PC-3 (cell line): ENCODE data around the gene CLIC5. TPM values are rescaled to one million over a fixed set of nuclear protein-coding genes. Genes with fewer than 3 reads are reported as not detected.

Experiments
- ATAC-seq: fragments of 200-7000 bp; cut with Tn5 transposase; 2 replicates; pipeline ENCODE4 v1.9.1; 2020; ENCODE audit warnings: mild to moderate bottlenecking, moderate library complexity
- BruUV-seq: library from RNA; stranded (reverse); fragments of 400-500 nt; replicated peaks from 2 replicates; lab custom pipeline; 2021; lab: Mats Ljungman, UMichigan
- CTCF ChIA-PET: fragments of 300-600 bp; sonication (Branson Sonifier 250); formaldehyde crosslinking; loops from one replicate; lab custom pipeline; 2022; ENCODE audit warnings: antibody characterized with exemption; lab: Charles Lee
- POLR2A ChIA-PET: fragments of 300-600 bp; sonication (Branson Sonifier 250); formaldehyde crosslinking; loops from one replicate; lab custom pipeline; 2022; ENCODE audit warnings: antibody characterized with exemption; ENCODE audit not compliant: unreplicated experiment; lab: Charles Lee
- DNase-seq: peaks from one replicate; pipeline ENCODE4 v3.0.0-alpha.2; 2015
- H2AFZ ChIP-seq: fragments of 300-600 bp; sonication (generic); 2 replicates; pipeline ENCODE4 v1.6.0; 2016; ENCODE audit warnings: antibody characterized with exemption, low read length
- H3F3A ChIP-seq: fragments of 300-600 bp; sonication (generic); one replicate; pipeline ENCODE4 v1.6.0; 2017; ENCODE audit warnings: antibody characterized with exemption, low read length, control low read depth, mild to moderate bottlenecking; ENCODE audit not compliant: unreplicated experiment
- H3K27ac ChIP-seq: fragments of 300-600 bp; sonication (generic); 2 replicates; pipeline ENCODE4 v1.5.1; 2016; ENCODE audit warnings: mild to moderate bottlenecking, low read length
- H3K27me3 ChIP-seq: fragments of 300-600 bp; sonication (generic); 2 replicates; pipeline ENCODE4 v1.6.1; 2016; ENCODE audit warnings: low read length, mixed read lengths
- H3K36me3 ChIP-seq: fragments of 300-600 bp; sonication (generic); 2 replicates; pipeline ENCODE4 v1.6.1; 2016; ENCODE audit warnings: low read depth, mixed run types, low read length, mixed read lengths
- H3K4me1 ChIP-seq: fragments of 300-600 bp; sonication (generic); 2 replicates; pipeline ENCODE4 v1.5.1; 2016; ENCODE audit warnings: low read length; ENCODE audit not compliant: insufficient read depth
- H3K4me2 ChIP-seq: fragments of 300-600 bp; sonication (generic); 2 replicates; pipeline ENCODE4 v1.6.0; 2016; ENCODE audit warnings: low read length
- H3K4me3 ChIP-seq: fragments of 300-600 bp; sonication (generic); 2 replicates; pipeline ENCODE4 v1.5.1; 2016; ENCODE audit warnings: mild to moderate bottlenecking, low read length, mixed read lengths
- H3K79me2 ChIP-seq: fragments of 300-600 bp; sonication (generic); 2 replicates; pipeline ENCODE4 v1.6.1; 2017; ENCODE audit warnings: low read length, mixed read lengths
- H3K9ac ChIP-seq: fragments of 300-600 bp; sonication (generic); 2 replicates; pipeline ENCODE4 v1.6.0; 2016; ENCODE audit warnings: mild to moderate bottlenecking, low read length
- H3K9me2 ChIP-seq: fragments of 300-600 bp; sonication (generic); replicated peaks from 2 replicates; pipeline ENCODE4 v1.6.1; 2016; ENCODE audit warnings: mixed run types, low read length, mixed read lengths
- H3K9me3 ChIP-seq: fragments of 300-600 bp; sonication (generic); 2 replicates; pipeline ENCODE4 v1.6.1; 2016; ENCODE audit warnings: low read length, mixed read lengths
- H4K20me1 ChIP-seq: fragments of 300-600 bp; sonication (generic); 2 replicates; pipeline ENCODE4 v1.6.1; 2016; ENCODE audit warnings: low read length, mixed read lengths
- CTCF ChIP-seq: fragments of 300-600 bp; sonication (generic); conservative IDR thresholded peaks from 2 replicates; pipeline ENCODE4 v1.5.1; 2017; ENCODE audit warnings: antibody characterized with exemption, low read depth, mild to moderate bottlenecking, low read length
- EZH2 ChIP-seq: fragments of 300-600 bp; sonication (generic); IDR thresholded peaks from one replicate; pipeline ENCODE4 v1.6.1; 2017; ENCODE audit warnings: antibody characterized with exemption, mild to moderate bottlenecking, low read length; ENCODE audit not compliant: unreplicated experiment
- EZH2phosphoT487 ChIP-seq: fragments of 300-600 bp; sonication (generic); IDR thresholded peaks from 2 replicates; pipeline ENCODE4 v1.6.1; 2018; ENCODE audit warnings: mild to moderate bottlenecking, antibody characterized with exemption, low read length, borderline replicate concordance
- intact Hi-C: fragments of 100-400 bp; cut with micrococcal nuclease; formaldehyde crosslinking; loops from 2 replicates; pipeline ENCODE4 v1.9.0; 2023
- total RNA-seq: library from RNA; depleted of rRNA; stranded (reverse); fragments of >200 nt; gene quantifications from 2 replicates; pipeline ENCODE4 v1.2.3, GENCODE V29; 2014

CLIC5 gene
- total RNA-seq, 1 experiment from 2014 or later: not detected

DNA sequence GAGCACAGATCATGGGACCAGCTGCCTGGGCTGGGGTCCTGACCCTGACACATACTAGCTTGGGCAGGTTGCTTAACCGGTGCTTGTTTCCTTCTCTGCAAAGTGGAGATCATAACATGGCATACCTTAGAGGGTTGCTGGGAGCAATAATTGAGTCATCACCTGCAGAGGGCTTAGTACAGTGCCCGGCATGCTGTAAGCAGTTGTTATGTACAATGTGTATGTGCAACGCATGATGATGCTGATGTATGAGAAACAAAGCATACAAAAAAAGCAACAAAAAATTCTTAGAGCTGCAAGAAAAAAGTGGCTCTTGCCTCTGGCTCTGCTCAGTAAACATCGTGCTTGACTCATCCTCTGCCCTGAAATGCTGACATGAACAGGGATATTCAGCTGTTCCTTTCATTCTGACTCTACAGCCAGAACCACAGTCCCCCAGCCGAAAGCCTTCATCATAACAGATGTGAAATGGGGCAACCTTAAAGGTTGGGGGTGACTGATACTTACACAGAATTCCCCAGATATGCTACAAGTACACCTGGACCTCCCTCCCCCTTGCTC is 91.7 kb downstream of the CLIC5 start:
- peaks cover 33% of the 10 kb centered on the region for H3K4me1 ChIP-seq
- DNase-seq: peak; percentile 74
- no peak overlapping the region for H3K9ac ChIP-seq
- no TSS peak for BruUV-seq
- no peaks in the 10 kb centered on the region for H3K79me2 ChIP-seq
- no peaks in the 10 kb centered on the region for H3K36me3 ChIP-seq
- no peaks in the 10 kb centered on the region for H3K27me3 ChIP-seq
- no peak overlapping the region for H2AFZ ChIP-seq
- TF ChIP-seq EZH2: no peak
- TF ChIP-seq CTCF: no peak
- TF ChIP-seq EZH2phosphoT487: no peak
- peak; percentile 75 for ATAC-seq
- no peaks in the 10 kb centered on the region for H3K9me3 ChIP-seq
- ChIA-PET POLR2A (no interaction called here), CTCF (interaction anchor here (0.7 to 2.3 kb wide), 2 partner anchors 1251 to 1293 kb away, joined by 4 to 21 read pairs; no protein-coding TSS in a partner anchor)
- no peaks in the 10 kb centered on the region for H3F3A ChIP-seq
- no peaks in the 10 kb centered on the region for H3K9me2 ChIP-seq
- H3K4me2 ChIP-seq: peak overlapping the region; percentile 61
- H4K20me1 ChIP-seq: no peaks in the 10 kb centered on the region
- no peak overlapping the region for H3K4me3 ChIP-seq
- intact Hi-C loops: loop anchor here (2.0 to 5.0 kb wide), 6 partner anchors 209 to 1447 kb away; no protein-coding TSS in a partner anchor
- H3K27ac ChIP-seq: no peak overlapping the region

GRCh38 chr6:45922728-45923351 is 92.8 kb downstream of the CLIC5 start:
- Histone ChIP-seq H3K27me3 (no peaks in the 10 kb centered on the region), H4K20me1 (no peaks in the 10 kb centered on the region), H2AFZ (peak overlapping the region; percentile 72), H3K4me1 (peaks cover 33% of the 10 kb centered on the region), H3K9ac (no peak overlapping the region), H3K27ac (no peak overlapping the region), H3K4me3 (no peak overlapping the region; the same call in 1 of the 2 replicates), H3K9me2 (no peaks in the 10 kb centered on the region), H3K79me2 (no peaks in the 10 kb centered on the region), H3K4me2 (peak overlapping the region; percentile 36), H3K9me3 (no peaks in the 10 kb centered on the region), H3K36me3 (no peaks in the 10 kb centered on the region), H3F3A (no peaks in the 10 kb centered on the region)
- no TSS peak for BruUV-seq
- intact Hi-C loops: loop anchor here (1.0 to 5.0 kb wide), 7 partner anchors 208 to 1446 kb away; no protein-coding TSS in a partner anchor
- peak; percentile 72 for ATAC-seq
- ChIA-PET POLR2A (interaction anchor here (0.6 kb wide), 2 partner anchors 385 to 398 kb away, joined by 3 to 4 read pairs; no protein-coding TSS in a partner anchor), CTCF (interaction anchor here (0.6 to 2.3 kb wide), 13 partner anchors 138 to 1447 kb away, joined by 3 to 21 read pairs (median 5); no protein-coding TSS in a partner anchor)
- TF ChIP-seq EZH2 (no peak), CTCF (peak; percentile 91)
- DNase-seq: peak; percentile 72
